ENCODE data around the gene FAM131B. TPM values are rescaled to one million over a fixed set of nuclear protein-coding genes. Genes with fewer than 3 reads are reported as not detected.
A peak's percentile ranks its signal among the peaks of the same experiment; 100 is the strongest.

The FAM131B gene
- total RNA-seq, 2 donors from 2014 or later = 0.08 to 0.48 TPM

GRCh38 chr7:143391462-143392404 is 29.2 kb upstream of the FAM131B start:
- Histone ChIP-seq H3K4me3 (no peak overlapping the region), H3K36me3 (peaks cover 57% of the 10 kb centered on the region)
- TF ChIP-seq CTCF (IDR thresholded peaks at IDR 0.05) = no peak

GRCh38 chr7:143390773-143391317 is 28.3 kb upstream of the FAM131B start:
- Histone ChIP-seq H3K36me3 (peaks cover 59% of the 10 kb centered on the region), H3K27ac (peak overlapping the region; percentile 77 to 81), H3K27me3 (no peaks in the 10 kb centered on the region), H3K4me3 (no peak overlapping the region), H3K4me1 (peaks cover 0 to 96% of the 10 kb centered on the region in 2 donors), H3K9me3 (no peaks in the 10 kb centered on the region)
- DNase-seq (ENCODE audit: low spot score) = no peak
- TF ChIP-seq CTCF (IDR thresholded peaks at IDR 0.05) = no peak

More at GRCh38 chr7:143391462-143392404, 29.2 kb upstream of the FAM131B start:
- peaks cover 0 to 96% of the 10 kb centered on the region in 2 donors for H3K4me1 ChIP-seq
- H3K27ac ChIP-seq = peak overlapping the region; percentile 77 to 81
- H3K9me3 ChIP-seq = no peaks in the 10 kb centered on the region
- DNase-seq (ENCODE audit: low spot score) = peak; percentile 89
- H3K27me3 ChIP-seq = no peaks in the 10 kb centered on the region

DNA sequence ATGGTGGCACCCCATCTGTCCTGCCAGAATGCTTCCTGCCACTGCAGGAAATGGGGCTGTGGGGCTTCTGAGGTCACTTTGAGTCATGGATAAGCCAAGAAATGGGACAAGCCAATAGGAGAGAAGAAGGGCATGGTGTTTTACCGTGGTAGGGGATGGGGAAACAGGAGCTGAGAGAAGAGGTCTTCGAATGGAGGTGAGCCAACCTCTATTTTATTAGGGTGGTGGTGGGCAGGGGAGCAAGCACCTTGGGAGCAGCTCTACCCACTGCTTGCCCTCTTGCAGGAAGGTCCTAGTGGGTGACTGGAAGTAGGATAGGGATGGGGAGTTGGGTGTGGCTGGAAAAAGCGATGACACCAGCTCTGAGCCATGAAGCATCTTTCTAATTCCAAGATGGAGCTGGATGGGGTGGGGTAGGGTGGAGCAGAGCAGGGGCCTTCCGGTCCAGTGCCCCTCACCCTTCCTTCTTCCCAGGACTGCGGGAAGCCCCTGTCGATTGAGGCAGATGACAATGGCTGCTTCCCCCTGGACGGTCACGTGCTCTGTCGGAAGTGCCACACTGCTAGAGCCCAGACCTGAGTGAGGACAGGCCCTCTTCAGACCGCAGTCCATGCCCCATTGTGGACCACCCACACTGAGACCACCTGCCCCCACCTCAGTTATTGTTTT is 27.7 kb upstream of the FAM131B start:
- peaks cover 0 to 96% of the 10 kb centered on the region in 2 donors for H3K4me1 ChIP-seq
- no peaks in the 10 kb centered on the region for H3K9me3 ChIP-seq
- H3K27ac ChIP-seq = peak overlapping the region in 1 of 2 donors; percentile 11
- peaks cover 59% of the 10 kb centered on the region for H3K36me3 ChIP-seq
- TF ChIP-seq CTCF (IDR thresholded peaks at IDR 0.05) = no peak
- no peak for DNase-seq (ENCODE audit: low spot score)
- H3K27me3 ChIP-seq = no peaks in the 10 kb centered on the region
- H3K4me3 ChIP-seq = no peak overlapping the region

- H3K36me3 ChIP-seq = peaks cover 59% of the 10 kb centered on the region
- peaks cover 0 to 96% of the 10 kb centered on the region in 2 donors for H3K4me1 ChIP-seq
- TF ChIP-seq CTCF (IDR thresholded peaks at IDR 0.05) = no peak
- H3K27ac ChIP-seq = peak overlapping the region in 1 of 2 donors; percentile 11
- H3K27me3 ChIP-seq = no peaks in the 10 kb centered on the region
- no peaks in the 10 kb centered on the region for H3K9me3 ChIP-seq
- H3K4me3 ChIP-seq = no peak overlapping the region
- no peak for DNase-seq (ENCODE audit: low spot score)
These were observed 27.0 kb upstream of the FAM131B start for GRCh38 chr7:143389316-143390103.

GRCh38 chr7:143388491-143389101 is 26.1 kb upstream of the FAM131B start:
- no peak for TF ChIP-seq CTCF (IDR thresholded peaks at IDR 0.05)
- H3K27me3 ChIP-seq = no peaks in the 10 kb centered on the region
- H3K4me3 ChIP-seq = no peak overlapping the region
- peaks cover 0 to 99% of the 10 kb centered on the region in 2 donors for H3K4me1 ChIP-seq
- no peak for DNase-seq (ENCODE audit: low spot score)
- peaks cover 59% of the 10 kb centered on the region for H3K36me3 ChIP-seq
- H3K9me3 ChIP-seq = no peaks in the 10 kb centered on the region
- H3K27ac ChIP-seq = no peak overlapping the region
